PC-9 (cell line): ENCODE data around the gene TENT4A.

Experiments
- EZH2 ChIP-seq: fragments of 200-600 bp; sonication (generic); IDR thresholded peaks from 2 replicates; pipeline ENCODE4 v1.8.0; 2017; ENCODE audit warnings: antibody characterized with exemption, low read depth
- TF ChIP-seq, protein P1 (sequence below): fragments of 200-600 bp; sonication (generic); conservative IDR thresholded peaks from 2 replicates; pipeline ENCODE4 v1.6.1; 2017; ENCODE audit warnings: mixed run types, antibody characterized with exemption, mild to moderate bottlenecking, moderate library complexity

DNA sequence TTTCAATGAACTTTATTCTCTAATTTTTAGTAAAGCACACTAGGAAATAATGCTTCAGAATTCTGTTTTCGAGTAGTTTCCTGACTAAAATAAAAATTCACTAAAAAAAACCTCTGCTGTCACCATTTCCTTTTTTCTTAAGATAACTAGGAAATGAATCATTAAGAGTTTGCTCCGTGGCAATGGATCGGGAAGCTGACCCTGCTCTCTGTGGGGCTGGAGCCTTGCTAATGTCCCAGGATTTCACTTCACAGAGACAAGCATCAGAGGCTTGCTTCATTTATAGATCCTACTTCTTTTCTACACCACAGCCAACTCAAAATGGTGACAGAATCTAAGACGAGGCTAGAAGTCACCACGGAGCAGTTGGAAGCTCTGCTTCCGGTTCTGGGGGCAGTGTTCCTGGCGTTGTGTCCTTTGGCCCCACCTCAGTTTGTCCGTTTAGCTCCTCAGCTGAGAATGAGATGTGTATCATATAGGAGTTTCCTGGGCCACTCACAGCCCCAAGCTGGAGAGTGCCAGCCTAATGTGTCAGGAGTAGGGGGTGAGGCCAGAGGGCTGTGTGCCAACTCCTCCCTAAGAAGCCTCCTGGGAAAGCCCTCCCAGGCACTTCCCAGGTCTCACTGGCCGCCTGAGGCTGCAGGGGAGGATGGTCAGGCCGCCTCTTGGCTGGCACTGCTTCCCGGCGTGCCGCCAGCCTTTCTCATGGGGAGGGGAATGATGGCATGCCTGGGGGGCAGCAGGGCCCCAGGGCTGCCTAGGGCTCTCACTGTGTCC is 19.6 kb downstream of the TENT4A start:
- TF ChIP-seq EZH2, result no peak
- TF ChIP-seq, protein P1, sequence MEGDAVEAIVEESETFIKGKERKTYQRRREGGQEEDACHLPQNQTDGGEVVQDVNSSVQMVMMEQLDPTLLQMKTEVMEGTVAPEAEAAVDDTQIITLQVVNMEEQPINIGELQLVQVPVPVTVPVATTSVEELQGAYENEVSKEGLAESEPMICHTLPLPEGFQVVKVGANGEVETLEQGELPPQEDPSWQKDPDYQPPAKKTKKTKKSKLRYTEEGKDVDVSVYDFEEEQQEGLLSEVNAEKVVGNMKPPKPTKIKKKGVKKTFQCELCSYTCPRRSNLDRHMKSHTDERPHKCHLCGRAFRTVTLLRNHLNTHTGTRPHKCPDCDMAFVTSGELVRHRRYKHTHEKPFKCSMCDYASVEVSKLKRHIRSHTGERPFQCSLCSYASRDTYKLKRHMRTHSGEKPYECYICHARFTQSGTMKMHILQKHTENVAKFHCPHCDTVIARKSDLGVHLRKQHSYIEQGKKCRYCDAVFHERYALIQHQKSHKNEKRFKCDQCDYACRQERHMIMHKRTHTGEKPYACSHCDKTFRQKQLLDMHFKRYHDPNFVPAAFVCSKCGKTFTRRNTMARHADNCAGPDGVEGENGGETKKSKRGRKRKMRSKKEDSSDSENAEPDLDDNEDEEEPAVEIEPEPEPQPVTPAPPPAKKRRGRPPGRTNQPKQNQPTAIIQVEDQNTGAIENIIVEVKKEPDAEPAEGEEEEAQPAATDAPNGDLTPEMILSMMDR, result no peak
